HG02840 (cell line): ENCODE results near the gene KIAA0825.

Experiments used
- ATAC-seq: cut with Tn5 transposase; IDR thresholded peaks from one replicate; pipeline ENCODE4 v1.9.1; 2021; ENCODE audit warnings: mild to moderate bottlenecking, moderate library complexity, moderate number of reproducible peaks; ENCODE audit not compliant: unreplicated experiment, low FRiP score

KIAA0825 gene

GRCh38 chr5:94254214-94254613 lies 364.2 kb downstream of the KIAA0825 start:
- no peak for ATAC-seq

GRCh38 chr5:94250985-94251384 lies 367.4 kb downstream of the KIAA0825 start:
- no peak for ATAC-seq

GRCh38 chr5:94249430-94249829 lies 369.0 kb downstream of the KIAA0825 start:
- no peak for ATAC-seq

GRCh38 chr5:94248175-94248875 lies 370.1 kb downstream of the KIAA0825 start:
- no peak for ATAC-seq

GRCh38 chr5:94245608-94246007 lies 372.8 kb downstream of the KIAA0825 start:
- no peak for ATAC-seq

GRCh38 chr5:94244921-94245320 lies 373.5 kb downstream of the KIAA0825 start:
- no peak for ATAC-seq

- no peak for ATAC-seq
Observed at GRCh38 chr5:94243612-94244011, 374.8 kb downstream of the KIAA0825 start.

- ATAC-seq: no peak
Observed at GRCh38 chr5:94240993-94241651, 377.3 kb downstream of the KIAA0825 start.

- no peak for ATAC-seq
Observed at GRCh38 chr5:94240596-94240992, 377.8 kb downstream of the KIAA0825 start.

GRCh38 chr5:94240134-94240533 lies 378.3 kb downstream of the KIAA0825 start:
- ATAC-seq: no peak

GRCh38 chr5:94239266-94239665 lies 379.1 kb downstream of the KIAA0825 start:
- no peak for ATAC-seq

GRCh38 chr5:94234987-94235386 lies 383.4 kb downstream of the KIAA0825 start:
- no peak for ATAC-seq

- ATAC-seq: no peak
Observed at GRCh38 chr5:94228791-94229190, 389.6 kb downstream of the KIAA0825 start.

- no peak for ATAC-seq
Observed at GRCh38 chr5:94223235-94223634, 395.2 kb downstream of the KIAA0825 start.

- no peak for ATAC-seq
Observed at GRCh38 chr5:94218374-94218773, 400.0 kb downstream of the KIAA0825 start.

- ATAC-seq: no peak
Observed at GRCh38 chr5:94217745-94218144, 400.7 kb downstream of the KIAA0825 start.

- no peak for ATAC-seq
Observed at GRCh38 chr5:94217216-94217615, 401.2 kb downstream of the KIAA0825 start.

GRCh38 chr5:94212476-94212875 lies 405.9 kb downstream of the KIAA0825 start:
- no peak for ATAC-seq

- ATAC-seq: no peak
Observed at GRCh38 chr5:94209774-94210355, 408.5 kb downstream of the KIAA0825 start.

GRCh38 chr5:94209272-94209671 lies 409.1 kb downstream of the KIAA0825 start:
- ATAC-seq: no peak

GRCh38 chr5:94199566-94199965 lies 418.8 kb downstream of the KIAA0825 start:
- no peak for ATAC-seq

GRCh38 chr5:94197970-94198369 lies 420.4 kb downstream of the KIAA0825 start:
- no peak for ATAC-seq
